CD8-positive, alpha-beta memory T cell (primary cell): ENCODE results near the gene NEK4. TPM values are rescaled to one million over a fixed set of nuclear protein-coding genes. Genes with fewer than 3 reads are reported as not detected.
"Not testable (repeated sequence)": the region's sequence is repeated elsewhere in the genome, so short reads cannot be mapped to it uniquely, and the experiment has no call there.

ENCODE experiments used
- CTCF ChIA-PET: fragments of 350-600 bp; sonication (Branson Sonifier 250); formaldehyde crosslinking; loops from one replicate; lab custom pipeline; 2021; ENCODE audit warnings: antibody characterized with exemption; lab: Charles Lee
- POLR2A ChIA-PET: fragments of 350-600 bp; sonication (Branson Sonifier 250); formaldehyde crosslinking; loops from one replicate; lab custom pipeline; 2021; ENCODE audit warnings: antibody characterized with exemption; lab: Charles Lee
- DNase-seq, 5 donors: peaks; one replicate each; pipeline versions ENCODE4 v3.0.0 to v3.0.0-alpha.2; 2020 to 2022; ENCODE audit warnings: mixed read lengths in 1 of 5
- H3K27ac ChIP-seq: one replicate; pipeline ENCODE4 v1.7.0; 2013; ENCODE audit warnings: low read depth, mild to moderate bottlenecking, low read length, moderate library complexity
- H3K27me3 ChIP-seq: 2 replicates; pipeline ENCODE4 v1.7.0; 2013; ENCODE audit warnings: low read length, mild to moderate bottlenecking; ENCODE audit not compliant: insufficient read depth, poor library complexity, severe bottlenecking
- H3K36me3 ChIP-seq: 2 replicates; pipeline ENCODE4 v1.7.0; 2013; ENCODE audit warnings: mild to moderate bottlenecking, low read length, moderate library complexity; ENCODE audit not compliant: insufficient read depth
- H3K4me1 ChIP-seq: 2 replicates; pipeline ENCODE4 v1.7.0; 2013; ENCODE audit warnings: mild to moderate bottlenecking, low read length, moderate library complexity; ENCODE audit not compliant: insufficient read depth
- H3K4me3 ChIP-seq: 2 replicates; pipeline ENCODE4 v1.7.0; 2013; ENCODE audit warnings: mild to moderate bottlenecking, low read length
- H3K9me3 ChIP-seq: 2 replicates; pipeline ENCODE4 v1.7.0; 2013; ENCODE audit warnings: mild to moderate bottlenecking, low read length
- H3K27ac Mint-ChIP-seq, 8 donors: one replicate each; pipeline ENCODE4 v1.8.0; 2020 to 2021; ENCODE audit warnings: mixed read lengths in 8 of 8, mild to moderate bottlenecking in 6 of 8, inconsistent platforms in 3 of 8, moderate library complexity in 3 of 8
- H3K27me3 Mint-ChIP-seq, 2 donors: one replicate each; pipeline ENCODE4 v1.8.0; 2020 to 2021; ENCODE audit warnings: mixed read lengths in 2 of 2, mild to moderate bottlenecking in 1 of 2, moderate library complexity in 1 of 2
- H3K36me3 Mint-ChIP-seq, 3 donors: one replicate each; pipeline ENCODE4 v1.8.0; 2020 to 2021; ENCODE audit warnings: mixed read lengths in 3 of 3, inconsistent platforms in 1 of 3, mild to moderate bottlenecking in 1 of 3
- H3K4me1 Mint-ChIP-seq, 3 donors: one replicate each; pipeline ENCODE4 v1.8.0; 2020 to 2021; ENCODE audit warnings: mixed read lengths in 3 of 3, inconsistent platforms in 1 of 3, mild to moderate bottlenecking in 1 of 3
- H3K4me3 Mint-ChIP-seq, 7 donors: one replicate each; pipeline ENCODE4 v1.8.0; 2020 to 2021; ENCODE audit warnings: mixed read lengths in 7 of 7, mild to moderate bottlenecking in 6 of 7, moderate library complexity in 4 of 7, inconsistent platforms in 2 of 7
- H3K9me3 Mint-ChIP-seq, 5 donors: one replicate each; pipeline ENCODE4 v1.8.0; 2020 to 2022; ENCODE audit warnings: mixed read lengths in 5 of 5, mild to moderate bottlenecking in 3 of 5, moderate library complexity in 2 of 5, inconsistent platforms in 1 of 5
- polyA plus RNA-seq: library from polyadenylated mRNA; unstranded; fragments of 300-500 nt; fragmentation: Illumina TruSeq; gene quantifications from one replicate; pipeline ENCODE4 v1.2.3, GENCODE V29; 2021
- total RNA-seq, 2 experiments: library from RNA; stranded (reverse); gene quantifications; one replicate each; pipeline ENCODE4 v1.2.3, GENCODE V29; 2021

NEK4 gene
- total and polyA plus RNA-seq, 3 experiments from 2014 or later = 11.4 to 35.7 (median 33.5) TPM

DNA sequence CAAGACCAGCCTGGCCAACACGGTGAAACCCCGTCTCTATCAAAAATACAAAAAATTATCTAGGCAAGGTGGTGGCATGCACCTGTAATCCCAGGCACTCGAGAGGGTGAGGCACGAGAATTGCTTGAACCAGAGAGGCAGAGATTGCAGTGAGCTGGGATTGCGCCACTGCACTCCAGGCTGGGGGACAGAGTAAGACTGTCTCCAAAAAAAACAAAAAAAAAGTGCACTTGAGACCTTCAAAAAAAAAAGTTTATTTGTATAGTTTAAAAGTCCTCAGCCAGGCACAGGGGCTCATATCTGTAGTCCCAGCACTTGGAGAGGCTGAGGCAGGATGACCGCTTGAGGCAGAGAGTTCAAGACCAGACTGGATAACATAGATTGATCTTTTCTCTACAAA lies 87.1 kb downstream of the NEK4 start:
- H3K4me1 ChIP-seq = peaks cover 38% of the 10 kb centered on the region
- CTCF ChIA-PET = no interaction called here
- Mint-ChIP-seq H3K27ac (peak overlapping the region in 5 of 8 donors; percentile 26 to 98 (median 63)), H3K27me3 (no peaks in the 10 kb centered on the region), H3K9me3 (no peaks in the 10 kb centered on the region), H3K4me3 (peak overlapping the region in 4 of 7 donors; percentile 49 to 90 (median 84)), H3K4me1 (peaks cover 57 to 84% (median 79%) of the 10 kb centered on the region in 3 donors), H3K36me3 (peaks cover 4 to 65% (median 7%) of the 10 kb centered on the region in 3 donors)
- no peak overlapping the region for H3K4me3 ChIP-seq
- H3K27me3 ChIP-seq = no peaks in the 10 kb centered on the region
- H3K9me3 ChIP-seq = no peaks in the 10 kb centered on the region
- POLR2A ChIA-PET = interaction anchor here (0.7 kb wide), 1 partner anchor 21 kb away, joined by 3 read pairs; no protein-coding TSS in a partner anchor
- no peak overlapping the region for H3K27ac ChIP-seq
- no peak for DNase-seq
- peaks cover 32% of the 10 kb centered on the region for H3K36me3 ChIP-seq

DNA sequence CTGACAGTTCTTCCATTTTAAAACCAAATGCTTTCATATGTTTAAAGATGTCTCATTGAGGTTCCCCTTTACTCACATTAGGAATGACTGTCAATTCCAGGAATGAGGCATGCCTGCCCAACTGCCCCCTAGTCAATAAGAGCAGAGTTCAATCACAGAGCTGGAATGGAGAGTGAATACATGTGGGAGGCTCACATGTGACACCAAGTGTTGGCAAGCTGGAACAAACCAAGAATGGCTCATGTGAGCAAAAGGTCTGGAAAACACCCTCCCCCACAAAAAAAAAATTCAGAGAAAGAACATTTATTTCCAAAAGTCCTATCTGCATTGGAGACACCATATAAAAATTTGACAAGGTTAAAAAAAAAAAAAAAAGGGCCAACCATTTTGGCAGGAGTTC lies 88.7 kb downstream of the NEK4 start:
- H3K9me3 Mint-ChIP-seq = no peaks in the 10 kb centered on the region
- DNase-seq = no peak
- POLR2A ChIA-PET = no interaction called here
- Histone ChIP-seq H3K4me3 (no peak overlapping the region), H3K27me3 (no peaks in the 10 kb centered on the region), H3K4me1 (peaks cover 35% of the 10 kb centered on the region), H3K9me3 (no peaks in the 10 kb centered on the region), H3K36me3 (peaks cover 23% of the 10 kb centered on the region), H3K27ac (no peak overlapping the region)
- CTCF ChIA-PET = interaction anchor here (0.7 kb wide), 1 partner anchor 51 kb away, joined by 3 read pairs; no protein-coding TSS in a partner anchor
- H3K4me1 Mint-ChIP-seq = peaks cover 55 to 73% (median 69%) of the 10 kb centered on the region in 3 donors
- peaks cover 7 to 62% (median 11%) of the 10 kb centered on the region in 3 donors for H3K36me3 Mint-ChIP-seq
- peak overlapping the region in 2 of 7 donors; percentile 9 to 75 for H3K4me3 Mint-ChIP-seq
- H3K27ac Mint-ChIP-seq = peak overlapping the region in 7 of 8 donors; percentile 37 to 79 (median 54)
- no peaks in the 10 kb centered on the region for H3K27me3 Mint-ChIP-seq

DNA sequence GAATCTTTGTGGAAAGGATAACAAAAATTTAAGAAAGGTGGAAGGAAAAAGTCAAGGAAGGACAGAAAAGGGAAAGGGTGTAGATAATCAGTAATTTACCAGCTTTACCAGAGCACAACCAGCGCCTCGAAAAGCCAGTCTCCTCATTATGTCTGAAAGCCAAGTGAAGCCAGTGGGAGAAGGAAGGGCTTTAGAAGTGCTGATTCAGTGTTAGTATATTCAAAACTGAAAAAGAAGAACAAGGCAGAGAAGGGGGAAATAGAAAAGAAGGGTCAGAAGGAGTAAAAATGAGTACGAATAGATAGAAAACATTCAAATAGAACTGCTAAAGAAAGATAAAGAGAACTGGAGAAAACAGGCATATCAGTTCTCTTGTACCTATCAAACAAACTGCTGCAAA lies 89.1 kb downstream of the NEK4 start:
- Mint-ChIP-seq H3K27ac (peak overlapping the region in 7 of 8 donors; percentile 37 to 83 (median 59)), H3K36me3 (peaks cover 7 to 62% (median 15%) of the 10 kb centered on the region in 3 donors), H3K4me3 (peak overlapping the region in 1 of 7 donors; percentile 75), H3K4me1 (peaks cover 54 to 72% (median 67%) of the 10 kb centered on the region in 3 donors), H3K9me3 (no peaks in the 10 kb centered on the region), H3K27me3 (no peaks in the 10 kb centered on the region)
- DNase-seq = no peak
- H3K27me3 ChIP-seq = no peaks in the 10 kb centered on the region
- H3K36me3 ChIP-seq = peaks cover 26% of the 10 kb centered on the region
- peak overlapping the region; percentile 45 for H3K27ac ChIP-seq
- CTCF ChIA-PET = interaction anchor here (0.7 kb wide), 1 partner anchor 50 kb away, joined by 3 read pairs; no protein-coding TSS in a partner anchor
- POLR2A ChIA-PET = no interaction called here
- H3K4me1 ChIP-seq = peaks cover 31% of the 10 kb centered on the region
- H3K4me3 ChIP-seq = no peak overlapping the region
- no peaks in the 10 kb centered on the region for H3K9me3 ChIP-seq

DNA sequence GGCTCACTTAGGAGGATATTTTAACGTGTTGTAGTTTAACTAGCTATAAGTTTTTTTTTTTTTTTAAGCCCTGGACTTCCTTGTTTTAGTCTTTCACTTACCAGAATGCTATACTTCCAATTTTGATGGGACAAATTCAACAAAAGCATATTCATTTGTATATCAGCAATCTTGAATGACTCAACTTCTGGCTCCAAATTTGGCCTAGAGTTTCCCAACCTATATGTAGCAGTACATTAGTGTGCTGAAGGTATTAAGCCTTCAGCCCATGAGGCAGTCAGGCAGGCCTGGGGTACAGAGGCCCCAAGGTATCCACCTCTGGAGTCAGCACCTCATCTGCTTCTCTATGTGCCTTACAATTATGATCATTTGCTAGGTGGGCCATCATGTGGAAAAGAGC lies 90.9 kb downstream of the NEK4 start:
- Histone ChIP-seq H3K27ac (no peak overlapping the region), H3K27me3 (no peaks in the 10 kb centered on the region), H3K4me1 (peaks cover 23% of the 10 kb centered on the region), H3K9me3 (no peaks in the 10 kb centered on the region), H3K4me3 (no peak overlapping the region), H3K36me3 (peaks cover 40% of the 10 kb centered on the region)
- H3K27me3 Mint-ChIP-seq = no peaks in the 10 kb centered on the region
- H3K4me1 Mint-ChIP-seq = peaks cover 43 to 71% (median 63%) of the 10 kb centered on the region in 3 donors
- H3K36me3 Mint-ChIP-seq = peaks cover 7 to 64% (median 23%) of the 10 kb centered on the region in 3 donors
- ChIA-PET CTCF (no interaction called here), POLR2A (no interaction called here)
- peak overlapping the region in 6 of 8 donors; percentile 5 to 79 (median 42) for H3K27ac Mint-ChIP-seq
- no peak for DNase-seq
- H3K4me3 Mint-ChIP-seq = no peak overlapping the region
- H3K9me3 Mint-ChIP-seq = no peaks in the 10 kb centered on the region

DNA sequence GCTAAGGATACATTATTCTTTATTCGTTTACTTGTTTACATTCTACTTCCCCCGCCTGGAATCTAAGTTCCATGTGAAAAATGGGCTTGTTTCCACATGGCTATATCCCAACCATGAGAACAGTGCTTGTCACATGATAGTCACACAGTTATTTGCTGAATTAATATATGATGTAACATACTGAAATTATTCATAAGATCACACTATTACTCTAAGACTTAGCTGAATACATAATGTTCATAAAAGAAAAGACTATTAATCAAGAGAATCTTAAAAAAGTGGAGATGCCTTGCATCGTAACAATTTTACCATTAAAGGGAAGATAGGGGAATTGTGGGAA lies 91.6 kb downstream of the NEK4 start:
- Histone ChIP-seq H3K36me3 (peaks cover 41% of the 10 kb centered on the region), H3K27me3 (no peaks in the 10 kb centered on the region), H3K9me3 (no peaks in the 10 kb centered on the region), H3K4me1 (peaks cover 16% of the 10 kb centered on the region), H3K4me3 (no peak overlapping the region), H3K27ac (no peak overlapping the region)
- H3K27me3 Mint-ChIP-seq = no peaks in the 10 kb centered on the region
- ChIA-PET CTCF (interaction anchor here (2.0 kb wide), 1 partner anchor 14 kb away, joined by 5 read pairs; no protein-coding TSS in a partner anchor), POLR2A (no interaction called here)
- peaks cover 37 to 66% (median 57%) of the 10 kb centered on the region in 3 donors for H3K4me1 Mint-ChIP-seq
- no peaks in the 10 kb centered on the region for H3K9me3 Mint-ChIP-seq
- H3K27ac Mint-ChIP-seq = peak overlapping the region in 4 of 8 donors; percentile 14 to 39 (median 30)
- peaks cover 7 to 66% (median 23%) of the 10 kb centered on the region in 3 donors for H3K36me3 Mint-ChIP-seq
- no peak overlapping the region for H3K4me3 Mint-ChIP-seq
- DNase-seq = no peak

DNA sequence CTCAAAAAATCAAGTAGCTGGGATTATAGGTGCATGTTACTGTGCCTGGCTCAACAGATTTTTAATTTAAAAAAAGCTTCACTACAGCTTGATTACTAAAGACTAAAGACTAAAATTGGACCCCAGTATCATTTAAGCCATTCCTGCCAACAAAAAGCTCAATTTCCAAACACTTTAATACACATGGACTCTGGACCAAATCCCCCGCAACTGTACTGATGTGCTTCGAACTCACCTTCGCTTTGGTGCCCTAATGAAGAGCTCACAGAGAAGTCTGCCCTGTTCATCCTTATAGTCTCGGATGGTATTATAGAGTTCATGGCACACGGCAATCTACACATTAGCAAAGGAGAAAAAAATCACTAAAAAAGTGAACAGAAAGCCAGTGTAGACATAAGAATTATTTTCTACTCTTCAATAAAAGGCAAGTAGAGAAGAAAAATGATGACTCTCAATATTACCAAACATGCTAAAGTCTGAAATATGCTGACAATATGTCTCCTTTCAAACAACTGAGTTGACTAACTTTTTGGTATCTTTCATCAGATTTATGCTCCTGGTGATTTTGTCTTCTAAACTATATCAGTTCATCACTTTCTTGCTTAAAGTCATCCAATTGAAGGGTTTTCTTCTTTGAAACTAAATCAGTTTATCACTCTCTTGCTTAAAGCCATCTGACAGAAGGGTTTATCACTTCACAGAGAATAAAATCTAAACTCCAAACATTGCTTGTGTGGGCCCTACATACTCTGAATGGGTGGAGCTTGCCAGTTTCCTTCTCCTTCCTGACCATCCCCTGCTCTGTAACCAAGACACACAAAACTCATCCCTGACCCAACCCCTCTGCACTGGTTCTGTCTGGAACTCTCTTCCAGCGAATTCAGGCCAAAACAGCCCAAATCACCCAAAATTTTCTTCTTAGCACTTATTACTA lies 92.2 kb downstream of the NEK4 start:
- Mint-ChIP-seq H3K36me3 (peaks cover 7 to 67% (median 23%) of the 10 kb centered on the region in 3 donors), H3K27me3 (no peaks in the 10 kb centered on the region), H3K4me3 (peak overlapping the region in 1 of 7 donors; percentile 59), H3K4me1 (peaks cover 33 to 59% (median 50%) of the 10 kb centered on the region in 3 donors), H3K9me3 (no peaks in the 10 kb centered on the region), H3K27ac (peak overlapping the region in 5 of 8 donors; percentile 38 to 78 (median 42))
- no peak overlapping the region for H3K4me3 ChIP-seq
- H3K27ac ChIP-seq = no peak overlapping the region
- H3K36me3 ChIP-seq = peaks cover 41% of the 10 kb centered on the region
- ChIA-PET CTCF (interaction anchor here (2.0 kb wide), 1 partner anchor 14 kb away, joined by 5 read pairs; no protein-coding TSS in a partner anchor), POLR2A (no interaction called here)
- peaks cover 10% of the 10 kb centered on the region for H3K4me1 ChIP-seq
- no peak for DNase-seq
- H3K27me3 ChIP-seq = no peaks in the 10 kb centered on the region
- no peaks in the 10 kb centered on the region for H3K9me3 ChIP-seq

DNA sequence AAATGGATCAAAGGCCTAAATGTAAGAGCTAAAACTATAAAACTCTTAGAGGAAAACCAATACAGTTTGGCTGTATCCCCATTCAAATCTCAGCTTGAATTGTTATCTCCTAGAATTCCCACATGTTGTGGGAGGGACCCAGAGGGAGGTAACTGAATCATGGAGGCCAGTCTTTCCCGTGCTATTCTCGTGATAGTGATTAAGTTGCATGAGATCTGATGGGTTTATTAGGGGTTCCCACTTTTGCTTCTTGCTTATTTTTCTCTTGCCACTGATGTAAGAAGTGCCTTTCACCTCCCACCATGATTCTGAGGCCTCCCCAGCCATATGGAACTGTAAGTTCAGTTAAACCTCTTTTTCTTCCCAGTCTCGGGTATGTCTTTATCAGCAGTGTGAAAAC lies 94.5 kb downstream of the NEK4 start:
- H3K4me3 Mint-ChIP-seq, H3K9me3 ChIP-seq, DNase-seq, H3K4me3 ChIP-seq, H3K27ac ChIP-seq, H3K4me1 ChIP-seq, H3K27me3 ChIP-seq, H3K9me3 Mint-ChIP-seq, H3K27me3 Mint-ChIP-seq, CTCF ChIA-PET, POLR2A ChIA-PET: not testable (repeated sequence)
- peaks cover 31 to 52% (median 44%) of the 10 kb centered on the region in 3 donors for H3K4me1 Mint-ChIP-seq
- peaks cover 40% of the 10 kb centered on the region for H3K36me3 ChIP-seq
- H3K36me3 Mint-ChIP-seq = peaks cover 7 to 74% (median 24%) of the 10 kb centered on the region in 3 donors
- H3K27ac Mint-ChIP-seq = peak overlapping the region in 1 of 8 donors; percentile 21
